HCT116 (cell line): Measurements from ENCODE around the gene PRDM1. TPM values are rescaled to one million over a fixed set of nuclear protein-coding genes. Genes with fewer than 3 reads are reported as not detected.

ENCODE experiments used
- ATAC-seq: fragments of 200-7000 bp; cut with Tn5 transposase; 2 replicates; pipeline ENCODE4 v1.9.1; 2020; ENCODE audit warnings: mild to moderate bottlenecking, moderate library complexity
- BruUV-seq: library from RNA; stranded (reverse); fragments of 400-500 nt; replicated peaks from 2 replicates; lab custom pipeline; 2021; lab: Mats Ljungman, UMichigan
- CTCF ChIA-PET: fragments of 300-600 bp; sonication (Branson Sonifier 250); formaldehyde crosslinking; loops from one replicate; lab custom pipeline; 2021; ENCODE audit warnings: antibody characterized with exemption; lab: Charles Lee
- POLR2A ChIA-PET: fragments of 300-600, 350-600 bp; sonication (Branson Sonifier 250); formaldehyde crosslinking; loops from one replicate; lab custom pipeline; 2021; ENCODE audit warnings: antibody characterized with exemption; lab: Charles Lee
- RAD21 ChIA-PET, 2 experiments: fragments of 300-600 bp; sonication (Branson Sonifier 250); formaldehyde crosslinking; loops; one replicate each; lab custom pipeline; 2023; ENCODE audit warnings: low total read pairs in 2 of 2; ENCODE audit not compliant: uncharacterized antibody in 2 of 2, unreplicated experiment in 2 of 2, low non-redundant PET in 1 of 2; lab: Charles Lee
- DNase-seq: peaks from one replicate; pipeline ENCODE4 v3.0.0-alpha.2; 2010; ENCODE audit warnings: low read depth, low spot score
- H2AFZ ChIP-seq: fragments of 200-600 bp; shearing (Covaris generic), sonication (generic); 2 replicates; pipeline ENCODE4 v1.6.1; 2017; ENCODE audit warnings: low read depth, mixed run types, mixed read lengths, antibody characterized with exemption, low read length; ENCODE audit not compliant: poor library complexity, severe bottlenecking
- H3K27ac ChIP-seq: 2 replicates; pipeline ENCODE4 v1.5.1; 2012; ENCODE audit warnings: low read depth, low read length
- H3K27me3 ChIP-seq: fragments of 200-600 bp; sonication (generic); 2 replicates; pipeline ENCODE4 v1.6.1; 2016; ENCODE audit warnings: mixed run types, low read length, mixed read lengths; ENCODE audit not compliant: insufficient read depth
- H3K36me3 ChIP-seq, 2 experiments: fragments of 200-500 bp in 1 of 2; fragments of 200-600 bp in 1 of 2; sonication (Bioruptor generic) in 1 of 2; sonication (generic) in 1 of 2; 2 replicates each; pipeline versions ENCODE4 v1.5.1 to v1.6.1; 2014 to 2016; ENCODE audit warnings: low read length in 2 of 2, inconsistent platforms in 1 of 2, mixed read lengths in 1 of 2, mixed run types in 1 of 2; ENCODE audit not compliant: insufficient read depth in 2 of 2, control insufficient read depth in 1 of 2
- H3K4me1 ChIP-seq, 2 experiments: fragments of 200-600 bp in 1 of 2; sonication (generic) in 1 of 2; 2 replicates each; pipeline versions ENCODE4 v1.5.1 to v1.6.1; 2012 to 2017; ENCODE audit warnings: low read length in 2 of 2, inconsistent platforms in 1 of 2, mild to moderate bottlenecking in 1 of 2, mixed read lengths in 1 of 2, mixed run types in 1 of 2, moderate library complexity in 1 of 2; ENCODE audit not compliant: insufficient read depth in 2 of 2, control insufficient read depth in 1 of 2
- H3K4me2 ChIP-seq: fragments of 200-600 bp; sonication (generic); 2 replicates; pipeline ENCODE4 v1.6.1; 2017; ENCODE audit warnings: mixed run types, low read length, mixed read lengths
- H3K4me3 ChIP-seq, 2 experiments: fragments of 200-600 bp in 1 of 2; sonication (generic) in 1 of 2; replicated peaks in 1 of 2; 2 replicates each; pipeline ENCODE4 v1.5.1; 2011 to 2016; ENCODE audit warnings: low read length in 2 of 2, control low read depth in 1 of 2, low read depth in 1 of 2, mild to moderate bottlenecking in 1 of 2, mixed read lengths in 1 of 2, mixed run types in 1 of 2
- H3K79me2 ChIP-seq: fragments of 200-600 bp; sonication (generic); 2 replicates; pipeline ENCODE4 v1.6.1; 2017; ENCODE audit warnings: mild to moderate bottlenecking, mixed run types, low read length, moderate library complexity, mixed read lengths; ENCODE audit not compliant: insufficient read depth
- H3K9ac ChIP-seq: fragments of 200-600 bp; sonication (generic); 2 replicates; pipeline ENCODE4 v1.6.1; 2016; ENCODE audit warnings: low read length, mixed read lengths
- H3K9me2 ChIP-seq: fragments of 200-600 bp; sonication (generic), shearing (Covaris generic); 2 replicates; pipeline ENCODE4 v1.6.1; 2017; ENCODE audit warnings: mixed run types, mild to moderate bottlenecking, moderate library complexity; ENCODE audit not compliant: insufficient read depth
- H3K9me3 ChIP-seq, 2 experiments: fragments of 200-500 bp in 1 of 2; fragments of 200-600 bp in 1 of 2; sonication (Bioruptor generic) in 1 of 2; sonication (generic) in 1 of 2; 2 replicates each; pipeline ENCODE4 v1.6.1; 2014 to 2017; ENCODE audit warnings: low read length in 2 of 2, mixed read lengths in 2 of 2, inconsistent platforms in 1 of 2, low read depth in 1 of 2, mild to moderate bottlenecking in 1 of 2, mixed run types in 1 of 2, moderate library complexity in 1 of 2; ENCODE audit not compliant: control insufficient read depth in 1 of 2, insufficient read depth in 1 of 2
- H4K20me1 ChIP-seq: fragments of 200-600 bp; sonication (generic), shearing (Covaris generic); 2 replicates; pipeline ENCODE4 v1.6.1; 2017; ENCODE audit warnings: mixed run types, mild to moderate bottlenecking, moderate library complexity; ENCODE audit not compliant: insufficient read depth
- CBX3 ChIP-seq: IDR thresholded peaks from 2 replicates; pipeline ENCODE4 v1.6.1; 2012; ENCODE audit warnings: low read depth
- EGR1 ChIP-seq: IDR thresholded peaks from 2 replicates; pipeline ENCODE4 v1.6.1; 2012; ENCODE audit warnings: low read depth
- EZH2 ChIP-seq: fragments of 200-600 bp; sonication (generic); IDR thresholded peaks from 2 replicates; pipeline ENCODE4 v1.6.1; 2017; ENCODE audit warnings: antibody characterized with exemption, mixed run types
- POLR2AphosphoS5 ChIP-seq: IDR thresholded peaks from 2 replicates; pipeline ENCODE4 v1.6.1; 2011; ENCODE audit warnings: mild to moderate bottlenecking, low read depth, low read length, moderate library complexity
- ZFX ChIP-seq: fragments of 450-650 bp; IDR thresholded peaks from 2 replicates; pipeline ENCODE4 v1.6.1; 2017
- ZNF274 ChIP-seq: fragments of 200-500 bp; sonication (Bioruptor generic); IDR thresholded peaks from 2 replicates; pipeline ENCODE4 v1.6.1; 2014; ENCODE audit warnings: mild to moderate bottlenecking, low read depth, low read length, inconsistent platforms
- intact Hi-C: fragments of 100-400 bp; cut with micrococcal nuclease; formaldehyde crosslinking; loops from 2 replicates; pipeline ENCODE4 v1.10.0; 2022
- total RNA-seq: library from RNA; stranded (reverse); gene quantifications from one replicate; pipeline ENCODE4 v1.2.1, GENCODE V29; 2021; ENCODE audit not compliant: unreplicated experiment
- TF ChIP-seq, protein P1 (sequence below): IDR thresholded peaks from 2 replicates; pipeline ENCODE4 v1.6.1; 2011; ENCODE audit warnings: mild to moderate bottlenecking, low read length, moderate library complexity; ENCODE audit not compliant: insufficient replicate concordance; ENCODE audit errors: extremely low read depth
- TF ChIP-seq, protein P2 (sequence below): IDR thresholded peaks from 2 replicates; pipeline ENCODE4 v1.6.1; 2012

The PRDM1 gene
- total RNA-seq, 1 experiment from 2014 or later = 3.4 TPM

DNA sequence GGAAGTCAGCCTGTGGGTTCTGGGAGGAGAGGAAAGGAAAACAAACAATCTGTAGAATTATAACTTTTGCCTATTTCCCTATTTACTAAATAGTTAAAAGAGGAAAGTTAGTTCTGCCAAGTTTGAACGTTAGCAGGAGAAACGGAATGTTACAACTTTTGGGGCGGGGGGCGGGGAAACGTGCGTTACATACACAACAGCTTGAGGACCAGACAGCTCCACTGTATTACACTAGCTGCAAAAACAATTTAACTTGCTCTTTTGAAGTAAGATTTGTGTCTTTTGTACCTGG is 498 bp upstream of the PRDM1 start:
- no TSS peak for BruUV-seq
- ChIA-PET CTCF (interaction anchor here (1.0 to 2.4 kb wide), 6 partner anchors 13 to 998 kb away, joined by 3 to 8 read pairs (median 5); no protein-coding TSS in a partner anchor), POLR2A (interaction anchor here (0.6 to 0.8 kb wide), 2 partner anchors 593 to 598 kb away, joined by 3 read pairs; no protein-coding TSS in a partner anchor), RAD21 (interaction anchor here (0.7 to 1.2 kb wide), 2 partner anchors 8 to 138 kb away, joined by 4 read pairs; no protein-coding TSS in a partner anchor)
- H3K36me3 ChIP-seq = no peaks in the 10 kb centered on the region
- no peaks in the 10 kb centered on the region for H3K79me2 ChIP-seq
- TF ChIP-seq, protein P1, sequence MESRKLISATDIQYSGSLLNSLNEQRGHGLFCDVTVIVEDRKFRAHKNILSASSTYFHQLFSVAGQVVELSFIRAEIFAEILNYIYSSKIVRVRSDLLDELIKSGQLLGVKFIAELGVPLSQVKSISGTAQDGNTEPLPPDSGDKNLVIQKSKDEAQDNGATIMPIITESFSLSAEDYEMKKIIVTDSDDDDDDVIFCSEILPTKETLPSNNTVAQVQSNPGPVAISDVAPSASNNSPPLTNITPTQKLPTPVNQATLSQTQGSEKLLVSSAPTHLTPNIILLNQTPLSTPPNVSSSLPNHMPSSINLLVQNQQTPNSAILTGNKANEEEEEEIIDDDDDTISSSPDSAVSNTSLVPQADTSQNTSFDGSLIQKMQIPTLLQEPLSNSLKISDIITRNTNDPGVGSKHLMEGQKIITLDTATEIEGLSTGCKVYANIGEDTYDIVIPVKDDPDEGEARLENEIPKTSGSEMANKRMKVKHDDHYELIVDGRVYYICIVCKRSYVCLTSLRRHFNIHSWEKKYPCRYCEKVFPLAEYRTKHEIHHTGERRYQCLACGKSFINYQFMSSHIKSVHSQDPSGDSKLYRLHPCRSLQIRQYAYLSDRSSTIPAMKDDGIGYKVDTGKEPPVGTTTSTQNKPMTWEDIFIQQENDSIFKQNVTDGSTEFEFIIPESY = no peak
- TF ChIP-seq, protein P2, sequence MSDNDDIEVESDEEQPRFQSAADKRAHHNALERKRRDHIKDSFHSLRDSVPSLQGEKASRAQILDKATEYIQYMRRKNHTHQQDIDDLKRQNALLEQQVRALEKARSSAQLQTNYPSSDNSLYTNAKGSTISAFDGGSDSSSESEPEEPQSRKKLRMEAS = no peak
- TF ChIP-seq EZH2 = no peak
- TF ChIP-seq POLR2AphosphoS5 = no peak
- no peak for TF ChIP-seq ZFX
- no peak for TF ChIP-seq EGR1
- TF ChIP-seq CBX3 = no peak
- TF ChIP-seq ZNF274 = no peak
- H3K4me2 ChIP-seq = peak overlapping the region; percentile 82
- H3K4me3 ChIP-seq = peak overlapping the region; percentile 47 to 57
- H3K27me3 ChIP-seq = no peaks in the 10 kb centered on the region
- H3K9me2 ChIP-seq = no peaks in the 10 kb centered on the region
- DNase-seq = no peak
- H4K20me1 ChIP-seq = no peaks in the 10 kb centered on the region
- no peaks in the 10 kb centered on the region for H3K9me3 ChIP-seq
- peak; percentile 13 for ATAC-seq
- H3K4me1 ChIP-seq = peaks cover 17 to 31% of the 10 kb centered on the region in 2 experiments
- peak overlapping the region; percentile 79 for H2AFZ ChIP-seq
- peak overlapping the region; percentile 50 for H3K9ac ChIP-seq
- intact Hi-C loops = loop anchor here (2.0 to 5.0 kb wide), 3 partner anchors 93 to 655 kb away; no protein-coding TSS in a partner anchor
- H3K27ac ChIP-seq = peak overlapping the region; percentile 52
